ENCODE measurements around the gene ARMC2. TPM values are rescaled to one million over a fixed set of nuclear protein-coding genes. Genes with fewer than 3 reads are reported as not detected.

Gene ARMC2
- total RNA-seq, 1 donor from 2014 or later, result 5.2 TPM

- Histone ChIP-seq H3K9me3 (ENCODE audit: insufficient read depth, low read depth, low read length) (no peaks in the 10 kb centered on the region), H3K9ac (ENCODE audit: low read length) (no peak overlapping the region), H3K79me2 (ENCODE audit: insufficient read depth, low read length) (no peaks in the 10 kb centered on the region), H3K4me3 (ENCODE audit: insufficient read depth, low read depth, low read length) (no peak overlapping the region), H3K4me2 (ENCODE audit: low read length) (no peak overlapping the region), H3K4me1 (ENCODE audit: insufficient read depth, low read length) (no peaks in the 10 kb centered on the region), H2AFZ (ENCODE audit: low read depth, low read length) (no peak overlapping the region), H3K27ac (ENCODE audit: low read depth, low read length) (no peak overlapping the region), H4K20me1 (ENCODE audit: insufficient read depth, low read length) (no peaks in the 10 kb centered on the region), H3K36me3 (ENCODE audit: insufficient read depth, low read length) (no peaks in the 10 kb centered on the region), H3K27me3 (ENCODE audit: insufficient read depth, low read length) (no peaks in the 10 kb centered on the region)
- Mint-ChIP-seq H3K4me1 (ENCODE audit: low read depth, unreplicated experiment) (no peaks in the 10 kb centered on the region), H3K27ac (ENCODE audit: unreplicated experiment) (no peak overlapping the region), H3K36me3 (ENCODE audit: low read depth, unreplicated experiment) (peaks cover 12% of the 10 kb centered on the region), H3K4me3 (ENCODE audit: unreplicated experiment) (no peak overlapping the region), H3K9me3 (ENCODE audit: unreplicated experiment) (peaks cover 9% of the 10 kb centered on the region), H3K27me3 (ENCODE audit: low read depth, unreplicated experiment) (no peaks in the 10 kb centered on the region)
- DNase-seq (ENCODE audit: low read depth) (no peak), FAIRE-seq (no peak)
- TF ChIP-seq EZH2 (IDR thresholded peaks at IDR 0.05; ENCODE audit: insufficient read depth, low read length), result no peak
- TF ChIP-seq, protein P1, sequence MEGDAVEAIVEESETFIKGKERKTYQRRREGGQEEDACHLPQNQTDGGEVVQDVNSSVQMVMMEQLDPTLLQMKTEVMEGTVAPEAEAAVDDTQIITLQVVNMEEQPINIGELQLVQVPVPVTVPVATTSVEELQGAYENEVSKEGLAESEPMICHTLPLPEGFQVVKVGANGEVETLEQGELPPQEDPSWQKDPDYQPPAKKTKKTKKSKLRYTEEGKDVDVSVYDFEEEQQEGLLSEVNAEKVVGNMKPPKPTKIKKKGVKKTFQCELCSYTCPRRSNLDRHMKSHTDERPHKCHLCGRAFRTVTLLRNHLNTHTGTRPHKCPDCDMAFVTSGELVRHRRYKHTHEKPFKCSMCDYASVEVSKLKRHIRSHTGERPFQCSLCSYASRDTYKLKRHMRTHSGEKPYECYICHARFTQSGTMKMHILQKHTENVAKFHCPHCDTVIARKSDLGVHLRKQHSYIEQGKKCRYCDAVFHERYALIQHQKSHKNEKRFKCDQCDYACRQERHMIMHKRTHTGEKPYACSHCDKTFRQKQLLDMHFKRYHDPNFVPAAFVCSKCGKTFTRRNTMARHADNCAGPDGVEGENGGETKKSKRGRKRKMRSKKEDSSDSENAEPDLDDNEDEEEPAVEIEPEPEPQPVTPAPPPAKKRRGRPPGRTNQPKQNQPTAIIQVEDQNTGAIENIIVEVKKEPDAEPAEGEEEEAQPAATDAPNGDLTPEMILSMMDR (IDR thresholded peaks at IDR 0.05; ENCODE audit: insufficient read depth, low read depth, low read length), result no peak
These were observed 35.0 kb downstream of the ARMC2 start for GRCh38 chr6:108883172-108883571.

DNA sequence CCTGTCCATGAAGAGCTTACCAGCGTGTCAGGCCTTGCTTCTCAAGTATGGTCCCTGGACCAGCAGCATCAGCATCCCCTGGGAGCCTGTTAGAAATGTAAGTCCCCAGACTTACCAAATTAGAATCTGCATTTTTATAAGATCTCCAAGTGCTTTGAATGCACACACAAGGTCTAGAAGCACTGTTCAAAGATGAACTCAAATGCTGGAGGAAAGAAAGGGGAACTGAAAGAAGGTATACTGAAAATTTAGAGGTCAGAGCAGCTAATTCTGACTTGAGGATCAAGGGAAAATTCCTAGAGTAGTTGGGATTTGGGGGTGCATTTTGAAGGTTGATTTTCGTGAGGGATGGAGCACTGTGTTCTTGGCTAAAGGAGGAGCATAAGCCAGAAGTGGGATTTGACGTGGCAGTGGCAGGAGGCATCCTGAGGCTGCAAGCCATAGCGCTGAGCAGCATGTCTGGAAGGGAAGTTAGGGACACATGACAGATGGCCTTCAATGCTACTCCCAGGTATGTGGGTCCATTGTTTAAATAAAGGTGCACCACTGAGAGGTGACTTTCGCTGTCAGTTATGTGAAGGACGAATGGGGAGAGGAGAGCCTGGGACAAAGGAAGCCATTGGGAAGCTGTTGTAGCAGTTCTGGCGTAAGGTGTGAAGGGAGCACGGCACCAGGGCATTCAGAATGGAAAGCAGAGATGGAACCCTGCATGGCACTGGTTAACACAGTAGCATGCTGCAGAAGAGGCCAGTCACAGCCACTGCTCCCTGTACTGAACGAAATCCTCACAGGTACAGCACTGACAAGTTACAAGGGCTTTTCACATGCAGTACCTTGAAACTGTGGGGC, 36.2 kb downstream of the ARMC2 start:
- Histone ChIP-seq H3K79me2 (ENCODE audit: insufficient read depth, low read length) (no peaks in the 10 kb centered on the region), H3K4me3 (ENCODE audit: insufficient read depth, low read depth, low read length) (no peak overlapping the region), H3K4me1 (ENCODE audit: insufficient read depth, low read length) (no peaks in the 10 kb centered on the region), H3K27me3 (ENCODE audit: insufficient read depth, low read length) (no peaks in the 10 kb centered on the region), H3K9ac (ENCODE audit: low read length) (no peak overlapping the region), H4K20me1 (ENCODE audit: insufficient read depth, low read length) (no peaks in the 10 kb centered on the region), H2AFZ (ENCODE audit: low read depth, low read length) (no peak overlapping the region), H3K4me2 (ENCODE audit: low read length) (no peak overlapping the region), H3K27ac (ENCODE audit: low read depth, low read length) (no peak overlapping the region), H3K36me3 (ENCODE audit: insufficient read depth, low read length) (no peaks in the 10 kb centered on the region), H3K9me3 (ENCODE audit: insufficient read depth, low read depth, low read length) (no peaks in the 10 kb centered on the region)
- H3K9me3 Mint-ChIP-seq (ENCODE audit: unreplicated experiment), result peaks cover 7% of the 10 kb centered on the region
- no peaks in the 10 kb centered on the region for H3K27me3 Mint-ChIP-seq (ENCODE audit: low read depth, unreplicated experiment)
- TF ChIP-seq, protein P1 (IDR thresholded peaks at IDR 0.05; ENCODE audit: insufficient read depth, low read depth, low read length), result no peak
- TF ChIP-seq EZH2 (IDR thresholded peaks at IDR 0.05; ENCODE audit: insufficient read depth, low read length), result no peak
- H3K36me3 Mint-ChIP-seq (ENCODE audit: low read depth, unreplicated experiment), result peaks cover 8% of the 10 kb centered on the region
- no peak for DNase-seq (ENCODE audit: low read depth)
- H3K27ac Mint-ChIP-seq (ENCODE audit: unreplicated experiment), result no peak overlapping the region
- no peak overlapping the region for H3K4me3 Mint-ChIP-seq (ENCODE audit: unreplicated experiment)
- no peaks in the 10 kb centered on the region for H3K4me1 Mint-ChIP-seq (ENCODE audit: low read depth, unreplicated experiment)
- no peak for FAIRE-seq

DNA sequence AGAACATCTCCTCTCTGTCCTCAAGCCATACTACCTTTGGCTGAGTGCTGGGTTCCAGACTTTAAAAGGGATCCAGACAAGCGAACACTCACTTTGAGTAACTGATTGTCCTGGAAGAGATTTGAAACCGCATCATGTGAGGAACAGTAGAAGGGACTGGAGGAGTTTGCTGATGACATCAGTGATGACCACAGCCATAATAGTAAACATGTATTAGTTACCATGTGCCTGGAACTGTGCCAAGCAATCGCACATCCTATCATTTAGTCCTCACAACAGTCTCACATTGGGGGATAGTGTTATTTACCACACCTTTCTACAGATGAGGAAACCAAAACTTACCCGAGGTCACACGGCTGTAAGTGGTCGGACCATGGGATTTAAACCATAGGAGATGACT, 39.8 kb downstream of the ARMC2 start:
- Mint-ChIP-seq H3K4me1 (ENCODE audit: low read depth, unreplicated experiment) (no peaks in the 10 kb centered on the region), H3K27me3 (ENCODE audit: low read depth, unreplicated experiment) (no peaks in the 10 kb centered on the region), H3K9me3 (ENCODE audit: unreplicated experiment) (peaks cover 3% of the 10 kb centered on the region), H3K4me3 (ENCODE audit: unreplicated experiment) (no peak overlapping the region), H3K36me3 (ENCODE audit: low read depth, unreplicated experiment) (peaks cover 4% of the 10 kb centered on the region), H3K27ac (ENCODE audit: unreplicated experiment) (no peak overlapping the region)
- no peaks in the 10 kb centered on the region for H3K4me1 ChIP-seq (ENCODE audit: insufficient read depth, low read length)
- H3K4me3 ChIP-seq (ENCODE audit: insufficient read depth, low read depth, low read length), result no peak overlapping the region
- DNase-seq (ENCODE audit: low read depth) (no peak), FAIRE-seq (peak; percentile 43)
- H2AFZ ChIP-seq (ENCODE audit: low read depth, low read length), result no peak overlapping the region
- H3K79me2 ChIP-seq (ENCODE audit: insufficient read depth, low read length), result no peaks in the 10 kb centered on the region
- no peak for TF ChIP-seq EZH2 (IDR thresholded peaks at IDR 0.05; ENCODE audit: insufficient read depth, low read length)
- TF ChIP-seq, protein P1 (IDR thresholded peaks at IDR 0.05; ENCODE audit: insufficient read depth, low read depth, low read length), result no peak
- H3K27me3 ChIP-seq (ENCODE audit: insufficient read depth, low read length), result no peaks in the 10 kb centered on the region
- H3K4me2 ChIP-seq (ENCODE audit: low read length), result no peak overlapping the region
- no peak overlapping the region for H3K27ac ChIP-seq (ENCODE audit: low read depth, low read length)
- H4K20me1 ChIP-seq (ENCODE audit: insufficient read depth, low read length), result no peaks in the 10 kb centered on the region
- no peaks in the 10 kb centered on the region for H3K36me3 ChIP-seq (ENCODE audit: insufficient read depth, low read length)
- H3K9me3 ChIP-seq (ENCODE audit: insufficient read depth, low read depth, low read length), result no peaks in the 10 kb centered on the region
- H3K9ac ChIP-seq (ENCODE audit: low read length), result no peak overlapping the region
